ENCODE measurements around the gene DUOX1. TPM values are rescaled to one million over a fixed set of nuclear protein-coding genes. Genes with fewer than 3 reads are reported as not detected.

Gene DUOX1
- total and polyA plus RNA-seq, 9 of the 15 experiments (the other 6 are each of a cell fraction or from before 2014, with no cell fraction given): 0.01 to 0.22 (median 0.01) TPM; not detected in 6

- TF ChIP-seq LARP7 (IDR thresholded peaks at IDR 0.05): no peak
- no peak for TF ChIP-seq NFE2 (IDR thresholded peaks at IDR 0.05; ENCODE audit: low read depth)
- no peak for TF ChIP-seq CBX8 (IDR thresholded peaks at IDR 0.05; ENCODE audit: borderline replicate concordance, extremely low read depth, low read depth, low read length, poor library complexity, severe bottlenecking)
- TF ChIP-seq ETV1 (tag; conservative IDR thresholded peaks at IDR 0.05; ENCODE audit: low read depth): no peak
- TF ChIP-seq NR3C1 (CRISPR knock-in tag; IDR thresholded peaks at IDR 0.05): no peak
- TF ChIP-seq SRSF1 (IDR thresholded peaks at IDR 0.05; ENCODE audit: low read depth, low read length): no peak
- no peak for TF ChIP-seq FUS (optimal IDR thresholded peaks at IDR 0.05; ENCODE audit: low read depth, low read length)
- TF ChIP-seq SAFB (IDR thresholded peaks at IDR 0.05; ENCODE audit: borderline replicate concordance, low read depth, low read length): no peak
- no peak for TF ChIP-seq C11orf30 (IDR thresholded peaks at IDR 0.05; ENCODE audit: low read depth)
- TF ChIP-seq ZFX (CRISPR knock-in tag; IDR thresholded peaks at IDR 0.05): peak; percentile 75
- TF ChIP-seq ZNF584 (CRISPR knock-in tag; IDR thresholded peaks at IDR 0.05; ENCODE audit: low read depth): no peak
- TF ChIP-seq ELF1 (tag; IDR thresholded peaks at IDR 0.05): no peak
- TF ChIP-seq E2F3 (CRISPR knock-in tag; IDR thresholded peaks at IDR 0.05): no peak
- no peak for TF ChIP-seq NEUROD1 (IDR thresholded peaks at IDR 0.05; ENCODE audit: borderline replicate concordance, low read depth, low read length, partially characterized antibody)
- TF ChIP-seq TRIM28 (IDR thresholded peaks at IDR 0.05): 0 out of 2 replicates have a peak, but pooled peaks have one; percentile 13
- no peak; the same call in 1 of the 2 replicates for TF ChIP-seq JUND (IDR thresholded peaks at IDR 0.05; ENCODE audit: borderline replicate concordance, low read depth, low read length)
- no peak; the same call in 2 of the 3 replicates for TF ChIP-seq JUND (tag; IDR thresholded peaks at IDR 0.05; ENCODE audit: borderline replicate concordance, low read depth, low read length)
- TF ChIP-seq ZNF75A (CRISPR knock-in tag; IDR thresholded peaks at IDR 0.05): no peak
- TF ChIP-seq UBTF (IDR thresholded peaks at IDR 0.05; ENCODE audit: borderline replicate concordance in 1 of 2, low read depth in 2 of 2, low read length in 2 of 2): 0 out of 4 replicates have a peak, but pooled peaks of 1 of the 2 experiments have one; percentile 37
- TF ChIP-seq ZBTB1 (CRISPR knock-in tag; IDR thresholded peaks at IDR 0.05; ENCODE audit: borderline replicate concordance, low read depth): no peak
- no peak for TF ChIP-seq PYGO2 (tag; IDR thresholded peaks at IDR 0.05)
- TF ChIP-seq ZNF280B (CRISPR knock-in tag; IDR thresholded peaks at IDR 0.05): no peak
- TF ChIP-seq ELK1 (CRISPR knock-in tag; IDR thresholded peaks at IDR 0.05): no peak
- TF ChIP-seq ELF4 (CRISPR knock-in tag; IDR thresholded peaks at IDR 0.05): no peak
- no peak for TF ChIP-seq ZNF217 (CRISPR knock-in tag; IDR thresholded peaks at IDR 0.05)
Observed at GRCh38 chr15:45200799-45201556, 71.2 kb downstream of the DUOX1 start (continued).
